Stimulated activated CD8-positive, alpha-beta memory T cell treated with anti-CD3 and anti-CD28 coated beads, Interleukin-4, amount 100 ng/mL, for 24 hours (primary cell): ENCODE results near the gene NAALAD2.
"Not testable (repeated sequence)": the region's sequence is repeated elsewhere in the genome, so short reads cannot be mapped to it uniquely, and the experiment has no call there.

Source experiments
- DNase-seq: peaks from one replicate; pipeline ENCODE4 v3.0.0-alpha.2; 2020; ENCODE audit warnings: low read depth

Gene NAALAD2

DNA sequence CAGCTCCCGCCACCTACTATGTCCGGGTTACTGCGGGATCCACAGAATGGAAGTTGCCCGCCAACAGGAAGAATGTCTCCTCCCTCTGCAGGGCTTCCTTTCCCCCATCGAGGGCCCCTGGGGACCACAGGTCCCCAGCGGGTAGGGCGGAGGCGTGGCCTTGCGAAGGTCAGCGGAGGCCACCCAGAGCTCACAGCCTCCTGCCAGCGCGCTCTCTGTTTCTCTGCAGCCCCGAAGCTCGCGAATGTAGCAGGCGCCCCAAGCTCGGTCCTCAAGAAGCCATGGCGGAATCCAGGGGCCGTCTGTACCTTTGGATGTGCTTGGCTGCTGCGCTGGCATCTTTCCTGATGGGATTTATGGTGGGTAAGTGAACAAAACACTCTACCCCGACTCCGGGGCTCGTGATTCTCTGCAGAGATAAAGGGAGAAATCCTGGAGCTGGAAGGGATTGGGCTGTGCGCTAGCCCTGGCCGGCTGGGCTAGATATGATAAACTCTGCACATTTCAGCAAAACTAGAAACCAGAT, at the start of gene NAALAD2:
TSS of gene NAALAD2 (plus strand) at position 186 of the 526 bp plus-strand sequence. CDS start at position 282, 96 bp downstream.
- DNase-seq = no peak

DNA sequence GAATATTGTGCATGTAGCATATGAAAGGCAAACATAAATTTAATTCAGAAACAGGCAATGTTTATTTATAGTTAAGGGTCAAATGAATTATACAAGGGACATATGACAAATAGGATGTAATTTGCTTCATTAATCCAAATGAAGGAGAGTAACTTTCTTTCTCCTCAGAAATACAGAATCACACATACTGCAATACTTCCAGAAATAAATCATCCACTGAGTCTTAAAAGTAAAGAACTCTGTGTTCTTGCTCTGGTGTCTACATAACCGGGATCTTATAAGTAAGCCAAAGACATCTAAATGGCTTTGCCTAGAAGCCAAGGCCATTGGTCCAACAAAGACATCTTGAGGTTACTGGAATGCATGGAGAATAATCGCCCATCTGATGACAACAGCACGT, 48.8 kb upstream of the NAALAD2 start, which contains the start of gene UBTFL1:
TSS of gene UBTFL1 (plus strand) at position 301 of the 400 bp plus-strand sequence. CDS start at position 301, 0 bp downstream.
- not testable (repeated sequence) for DNase-seq

DNA sequence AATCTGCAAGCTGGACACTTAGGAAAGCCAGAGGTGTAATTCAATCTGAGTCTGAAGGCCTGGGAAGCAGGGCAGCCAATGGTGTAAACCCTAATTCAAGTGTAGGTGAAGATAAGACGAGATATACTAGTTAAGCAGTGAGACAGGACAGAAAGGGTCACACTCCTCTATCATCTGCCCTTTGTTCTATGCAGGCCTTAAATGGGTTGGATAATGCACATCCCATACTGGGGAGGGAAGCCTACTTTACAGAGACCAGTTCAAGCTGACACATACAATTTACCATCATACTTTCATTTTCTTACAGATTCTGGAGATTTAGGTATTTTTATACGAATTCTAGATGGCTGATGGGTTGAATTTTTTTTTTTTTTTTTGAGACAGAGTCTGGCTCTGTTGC, 45.7 kb upstream of the NAALAD2 start:
- not testable (repeated sequence) for DNase-seq

DNA sequence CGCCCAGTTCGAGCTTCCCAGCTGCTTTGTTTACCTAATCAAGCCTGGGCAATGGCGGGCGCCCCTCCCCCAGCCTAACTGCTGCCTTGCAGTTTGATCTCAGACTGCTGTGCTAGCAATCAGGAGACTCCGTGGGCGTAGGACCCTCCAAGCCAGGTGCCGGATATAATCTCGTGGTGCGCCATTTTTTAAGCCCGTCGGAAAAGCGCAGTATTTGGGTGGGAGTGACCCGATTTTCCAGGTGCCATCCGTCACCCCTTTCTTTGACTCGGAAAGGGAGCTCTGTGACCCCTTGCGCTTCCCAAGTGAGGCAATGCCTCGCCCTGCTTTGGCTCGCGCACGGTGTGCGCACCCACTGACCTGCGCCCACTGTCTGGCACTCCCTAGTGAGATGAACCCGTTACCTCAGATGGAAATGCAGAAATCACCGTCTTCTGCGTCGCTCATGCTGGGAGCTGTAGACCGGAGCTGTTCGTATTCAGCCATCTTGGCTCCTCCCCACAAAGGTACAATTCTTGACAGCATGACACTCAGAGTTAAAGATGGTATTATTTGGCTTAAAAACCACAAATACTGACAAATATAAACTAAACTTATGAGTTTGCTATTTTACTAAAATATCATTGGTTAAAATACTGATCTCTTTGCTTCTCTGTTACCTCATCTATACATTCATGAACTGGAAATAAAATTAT, 39.1 kb upstream of the NAALAD2 start:
- not testable (repeated sequence) for DNase-seq

DNA sequence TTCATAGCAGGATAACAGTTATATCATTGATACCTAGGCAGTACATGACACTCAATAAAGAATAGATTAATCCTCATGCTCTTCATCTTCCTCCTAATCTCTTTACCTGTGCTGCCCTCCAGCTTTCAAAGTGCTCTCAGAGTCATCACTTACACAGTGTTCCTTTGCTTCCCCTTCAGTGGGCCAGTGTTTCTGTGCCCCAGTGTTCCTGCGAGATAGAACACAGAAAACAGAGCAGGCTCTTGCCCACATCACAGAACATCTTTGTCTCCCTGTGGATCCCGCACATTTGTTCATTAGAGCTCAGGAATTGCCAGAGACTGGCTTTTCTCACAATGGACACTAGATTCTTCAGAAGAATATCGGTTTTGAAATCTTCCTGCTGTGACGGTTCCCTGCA, 36.2 kb upstream of the NAALAD2 start:
- not testable (repeated sequence) for DNase-seq

DNA sequence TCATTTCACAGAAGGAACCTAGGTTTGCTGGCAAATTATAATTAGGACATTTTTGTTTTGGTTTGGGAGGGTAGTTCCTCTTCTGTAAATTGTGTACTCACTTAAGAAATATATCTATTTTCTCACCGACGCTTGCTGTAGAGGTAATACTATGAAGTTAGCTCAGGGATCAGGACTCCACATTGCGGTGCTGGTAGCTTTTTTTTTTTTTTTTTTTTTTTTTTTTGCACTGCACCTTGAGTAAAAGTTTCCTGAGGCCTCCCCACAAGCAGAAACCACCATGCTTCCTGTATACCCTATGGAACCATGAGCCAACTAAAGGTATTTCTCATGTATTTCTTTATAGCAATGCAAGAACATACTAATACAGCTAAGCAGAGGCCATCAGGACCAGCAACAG, 34.0 kb upstream of the NAALAD2 start:
- DNase-seq = no peak

DNA sequence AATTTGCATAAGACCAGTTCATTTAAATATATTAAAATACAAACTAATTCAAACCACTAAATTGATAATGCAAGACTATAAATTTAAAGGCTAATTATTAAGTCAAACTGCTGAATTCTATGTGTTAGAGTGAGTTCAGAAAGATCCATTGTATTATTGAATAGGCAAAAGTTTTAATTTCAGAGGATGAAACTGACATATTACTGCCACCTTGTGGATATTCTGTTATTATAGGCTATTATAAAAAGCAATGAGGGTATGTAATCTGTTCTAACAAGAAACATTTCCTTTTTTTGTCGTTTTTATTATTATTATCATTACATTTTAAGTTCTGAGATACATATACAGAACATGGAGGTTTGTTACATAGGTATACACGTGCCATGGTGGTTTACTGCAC, 20.9 kb upstream of the NAALAD2 start:
- no peak for DNase-seq

DNA sequence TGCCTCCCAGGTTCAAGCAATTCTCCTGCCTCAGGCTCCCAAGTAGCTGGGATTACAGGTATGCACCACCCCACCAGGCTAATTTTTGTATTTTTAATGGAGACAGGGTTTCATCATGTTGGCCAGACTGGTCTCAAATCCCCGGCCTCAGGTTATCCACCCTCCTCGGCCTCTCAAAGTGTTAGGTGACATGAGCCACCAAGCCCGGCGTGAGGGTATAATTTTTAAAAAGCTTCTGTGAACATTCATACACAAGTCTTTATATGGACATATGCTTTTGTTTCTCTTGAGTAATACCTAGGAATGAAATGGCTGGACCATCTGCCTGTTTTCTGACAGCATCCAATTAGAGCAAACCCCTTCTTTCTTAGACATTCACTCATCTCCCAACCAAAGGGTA, 14.3 kb upstream of the NAALAD2 start:
- DNase-seq = no peak

DNA sequence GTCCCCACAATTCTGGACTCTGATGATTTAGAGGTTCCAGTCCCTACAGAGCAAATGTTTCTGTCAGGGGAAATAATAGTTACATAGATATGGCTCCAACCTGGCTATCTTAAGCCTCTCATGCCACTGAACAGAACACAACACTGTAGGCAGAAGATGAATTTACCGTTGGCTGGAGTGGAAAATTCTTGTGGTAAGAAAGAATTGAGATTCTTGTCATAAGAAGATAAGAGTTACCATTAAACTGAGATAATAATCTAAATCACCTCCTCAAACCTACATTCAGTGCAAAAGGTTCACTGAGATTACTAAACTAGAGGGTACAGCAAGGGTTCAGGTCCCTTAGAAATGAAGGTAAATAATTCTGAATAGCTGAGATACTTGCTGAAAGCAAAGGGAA, 10.1 kb upstream of the NAALAD2 start:
- no peak for DNase-seq

DNA sequence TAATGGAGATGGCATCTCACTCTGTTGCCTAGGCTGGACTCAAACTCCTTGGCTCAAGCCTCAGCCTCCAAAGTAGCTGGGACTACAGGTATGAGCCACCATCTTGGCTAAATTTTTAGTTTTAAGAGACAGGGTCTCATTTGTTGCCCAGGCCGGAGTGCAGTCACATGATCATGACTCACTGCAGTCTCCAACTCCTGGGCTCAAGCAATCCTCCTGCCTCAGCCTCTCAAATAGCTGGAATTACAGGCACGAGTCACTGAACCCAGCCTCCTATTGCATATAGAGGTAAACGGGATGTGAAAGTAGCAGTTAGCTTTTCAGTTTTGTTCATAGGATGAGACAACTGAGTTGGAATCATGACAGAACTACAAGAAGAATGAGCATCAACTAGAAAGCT, 9.5 kb upstream of the NAALAD2 start:
- DNase-seq = no peak

DNA sequence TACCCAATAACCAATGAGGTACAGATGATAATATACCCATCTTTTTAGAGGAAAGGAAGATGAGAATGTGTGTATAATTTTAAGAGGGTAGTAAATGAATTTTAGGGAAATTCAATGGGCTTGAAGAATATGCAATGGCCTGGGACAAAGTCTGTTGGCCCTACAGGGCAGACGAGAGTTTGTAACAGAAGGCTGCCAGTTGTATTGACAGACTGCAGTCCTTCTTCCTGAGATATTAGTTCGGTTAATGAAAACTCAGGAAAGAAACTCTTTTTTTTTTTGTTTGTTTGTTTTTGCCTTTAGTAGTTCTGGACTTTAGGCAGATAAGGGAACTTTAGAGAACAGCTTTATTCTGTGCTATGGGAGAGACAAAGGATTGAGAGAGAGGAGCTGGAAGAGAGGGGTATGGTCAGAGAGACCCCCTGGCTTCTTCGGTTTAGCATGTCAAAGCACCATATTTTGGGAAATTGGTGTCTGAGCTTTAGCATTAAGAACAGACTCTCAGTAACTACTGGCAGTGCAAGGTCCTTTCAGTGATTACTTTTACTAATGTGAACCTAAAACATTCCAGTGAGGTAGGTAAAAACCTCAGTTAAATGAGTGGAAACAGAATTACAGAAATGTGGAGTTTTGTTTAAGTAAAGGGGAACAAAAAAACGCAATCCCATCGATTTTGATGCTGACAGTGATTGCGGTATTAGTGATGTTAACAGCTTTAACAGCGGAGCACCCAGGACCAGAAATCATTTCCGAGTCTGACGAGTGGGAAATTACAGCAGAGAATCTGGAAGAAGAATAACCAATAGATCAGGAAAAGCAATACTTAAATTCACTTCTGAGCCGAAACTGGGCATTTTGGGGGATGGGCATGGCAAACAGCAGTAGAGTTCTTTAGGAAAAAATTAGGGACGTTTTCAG, 644 bp upstream of the NAALAD2 start:
- DNase-seq = no peak

DNA sequence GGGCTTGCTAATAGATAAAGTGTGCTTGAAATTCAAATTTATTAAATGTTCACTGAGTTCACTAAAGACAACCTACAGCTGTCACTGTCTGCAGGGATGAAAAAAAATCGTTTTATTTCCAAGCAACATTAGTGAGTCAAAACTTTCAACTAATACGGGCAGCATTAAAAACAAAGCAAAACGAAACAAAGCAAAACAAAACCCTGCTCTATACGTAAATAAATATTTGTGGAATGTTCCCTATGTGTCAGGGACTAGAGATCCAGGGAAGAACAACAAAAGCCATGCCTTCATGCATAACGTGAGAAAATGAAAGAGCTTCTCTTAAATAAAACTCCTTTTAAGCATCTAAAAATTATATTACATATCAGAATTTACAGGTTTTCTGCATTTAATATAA, 553 bp downstream of the NAALAD2 start:
- DNase-seq = no peak

DNA sequence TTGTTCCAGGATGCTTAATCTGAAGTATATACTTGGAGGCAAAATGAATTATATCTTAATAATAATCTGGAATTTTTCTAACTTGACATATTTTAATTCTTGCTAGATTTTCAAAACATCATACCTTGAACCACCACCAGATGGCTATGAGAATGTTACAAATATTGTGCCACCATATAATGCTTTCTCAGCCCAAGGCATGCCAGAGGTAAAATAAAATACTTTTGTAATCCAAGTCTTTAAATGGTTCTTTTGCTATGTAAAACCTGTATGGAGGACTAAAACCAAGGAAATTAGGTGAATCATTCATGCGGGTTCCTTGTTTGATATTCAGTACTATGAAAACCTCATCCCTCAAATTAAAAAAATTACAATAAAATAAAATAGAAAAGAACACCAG, 14.4 kb downstream of the NAALAD2 start:
- no peak for DNase-seq

DNA sequence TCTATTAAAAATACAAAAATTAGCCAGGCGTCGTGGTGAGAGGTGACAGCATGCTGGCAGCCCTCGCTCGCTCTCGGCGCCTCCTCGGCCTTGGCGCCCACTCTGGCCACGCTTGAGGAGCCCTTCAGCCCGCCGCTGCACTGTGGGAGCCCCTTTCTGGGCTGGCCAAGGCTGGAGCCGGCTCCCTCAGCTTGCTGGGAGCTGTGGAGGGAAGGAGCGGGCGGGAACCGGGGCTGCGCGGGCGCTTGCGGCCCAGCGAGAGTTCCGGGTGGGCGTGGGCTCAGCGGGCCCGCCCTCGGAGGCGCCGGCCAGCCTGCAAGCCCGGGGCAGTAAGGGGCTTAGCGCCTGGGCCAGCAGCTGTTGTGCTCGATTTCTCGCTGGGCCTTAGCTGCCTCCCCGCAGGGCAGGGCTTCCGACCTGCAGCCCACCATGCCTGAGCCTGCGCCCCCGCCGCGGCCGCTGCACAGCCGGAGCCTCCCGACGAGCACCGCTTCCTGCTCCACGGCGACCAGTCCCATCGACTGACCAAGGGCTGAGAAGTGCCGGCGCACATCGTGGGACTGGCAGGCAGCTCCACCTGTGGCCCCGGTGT, 32.6 kb downstream of the NAALAD2 start:
- DNase-seq = not testable (repeated sequence)

DNA sequence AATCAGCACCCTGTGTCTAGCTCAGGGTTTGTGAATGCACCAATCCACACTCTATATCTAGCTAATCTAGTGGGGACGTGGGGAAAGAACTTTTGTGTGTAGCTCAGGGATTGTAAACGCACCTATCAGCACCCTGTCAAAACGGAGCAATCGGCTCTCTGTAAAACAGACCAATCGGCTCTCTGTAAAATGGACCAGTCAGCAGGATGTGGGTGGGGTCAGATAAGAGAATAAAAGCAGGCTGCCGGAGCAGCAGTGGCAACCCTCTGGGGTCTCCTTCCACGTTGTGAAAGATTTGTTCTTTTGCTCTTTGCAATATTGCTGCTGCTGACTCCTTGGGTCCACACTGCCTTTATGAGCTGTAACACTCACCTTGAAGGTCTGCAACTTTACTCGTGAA, 33.2 kb downstream of the NAALAD2 start:
- DNase-seq = not testable (repeated sequence)

DNA sequence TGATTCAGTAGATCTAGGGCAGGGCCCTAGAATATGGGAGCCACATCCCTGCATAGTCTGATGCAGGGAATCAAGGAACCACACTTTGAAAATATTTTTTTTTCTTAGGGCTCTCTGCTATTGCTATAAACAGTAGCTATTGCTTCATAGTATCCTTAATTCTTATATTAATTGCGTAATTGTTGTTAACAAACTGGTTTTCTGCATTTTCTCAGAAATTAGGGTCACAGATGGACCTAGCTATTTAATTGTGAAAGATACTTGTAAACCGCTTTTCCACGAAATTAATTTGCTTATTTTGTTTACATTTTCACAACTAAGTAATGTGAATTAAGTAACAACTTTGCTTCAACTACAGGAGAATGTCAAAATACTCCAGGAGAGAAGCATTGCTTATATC, 34.1 kb downstream of the NAALAD2 start:
- no peak for DNase-seq

DNA sequence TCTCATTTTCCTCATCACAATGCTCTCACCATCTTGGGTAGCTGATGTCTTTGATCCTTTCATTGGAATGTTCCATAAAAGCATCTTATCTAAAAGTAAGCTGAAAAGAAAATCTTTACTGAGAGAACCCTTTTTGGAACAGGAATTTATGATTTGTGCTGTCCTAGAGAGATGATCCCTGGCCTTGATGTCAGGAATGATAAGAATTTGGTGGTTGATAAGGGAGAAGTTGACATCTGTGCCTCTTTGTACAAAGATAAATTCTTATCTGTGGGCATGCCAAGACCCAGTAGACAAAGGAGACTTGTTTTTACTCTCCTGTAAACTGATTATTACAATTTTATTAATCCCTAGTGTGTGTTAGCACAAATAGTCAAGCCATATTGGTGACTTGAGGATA, 36.9 kb downstream of the NAALAD2 start:
- no peak for DNase-seq

DNA sequence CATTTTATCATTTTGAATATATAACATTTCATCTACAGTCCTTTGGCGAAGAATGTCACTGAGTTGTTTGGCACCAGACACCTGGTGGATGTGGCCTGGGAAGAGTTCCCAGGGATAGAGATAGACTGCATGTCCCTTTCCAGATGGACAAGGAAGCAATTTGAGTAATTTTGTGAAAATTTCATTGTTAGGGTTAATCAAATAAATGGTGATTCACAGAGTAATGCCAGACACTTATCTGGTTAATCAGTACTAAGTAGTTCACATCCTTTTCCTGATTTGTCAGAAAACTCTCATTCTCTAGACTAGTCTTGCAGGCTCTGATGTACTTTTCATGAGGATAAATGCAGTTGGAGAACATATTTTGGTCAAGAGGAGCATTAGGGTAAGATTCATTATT, 41.6 kb downstream of the NAALAD2 start:
- no peak for DNase-seq

DNA sequence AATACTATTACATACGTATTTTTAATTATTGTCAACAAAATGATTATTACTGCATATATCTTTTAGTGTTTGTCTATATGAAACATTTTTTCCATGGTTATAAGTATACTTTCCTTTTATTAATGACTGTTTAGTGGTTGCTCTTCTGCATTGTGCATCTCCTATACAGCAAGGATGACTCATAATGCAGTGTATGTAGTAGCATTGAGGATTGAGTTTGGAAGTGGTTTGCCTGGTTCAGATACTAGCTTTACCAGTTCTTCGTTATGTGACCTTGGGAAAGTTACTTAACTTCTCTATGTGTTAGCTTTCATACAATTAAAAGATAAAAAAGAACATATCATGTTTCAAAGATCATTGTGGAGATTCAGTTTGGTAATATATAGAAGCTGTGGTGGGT, 44.3 kb downstream of the NAALAD2 start:
- DNase-seq = no peak

DNA sequence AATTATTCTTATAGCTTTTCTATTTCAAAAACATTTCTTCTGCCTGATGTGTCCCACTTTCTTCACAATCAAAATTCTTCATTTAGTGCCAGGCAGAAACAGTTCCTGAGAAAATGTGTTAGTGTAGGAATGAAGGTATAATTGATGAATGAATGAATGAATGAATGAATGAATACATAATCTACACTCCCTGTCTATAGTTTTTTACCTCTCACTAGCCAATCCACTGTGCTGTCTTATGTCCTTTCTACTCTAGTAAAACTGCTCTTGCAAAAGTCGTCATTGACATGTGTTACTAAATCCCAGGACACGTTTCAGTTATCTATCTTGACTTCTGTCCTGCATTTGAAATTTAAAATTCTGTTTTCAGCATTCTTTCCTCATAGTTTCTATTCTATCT, 45.5 kb downstream of the NAALAD2 start:
- no peak for DNase-seq

DNA sequence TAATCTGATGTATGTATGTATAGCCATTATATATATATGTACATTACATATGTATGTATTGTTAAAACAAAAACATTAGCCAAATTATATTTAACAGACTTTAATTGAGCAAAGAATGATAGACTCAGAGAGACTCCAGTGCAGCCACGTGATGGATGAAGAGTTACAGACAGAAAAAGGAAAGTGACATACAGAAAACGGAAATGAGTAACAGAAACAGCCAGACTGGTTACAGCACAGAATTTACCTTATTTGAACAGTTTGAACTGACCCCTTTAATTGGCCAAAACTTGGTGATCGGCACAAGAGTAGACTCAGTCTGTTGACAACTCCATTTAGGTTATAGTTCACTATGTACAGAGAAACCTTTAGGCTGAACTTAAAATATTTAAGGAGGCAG, 53.4 kb downstream of the NAALAD2 start:
- no peak for DNase-seq

DNA sequence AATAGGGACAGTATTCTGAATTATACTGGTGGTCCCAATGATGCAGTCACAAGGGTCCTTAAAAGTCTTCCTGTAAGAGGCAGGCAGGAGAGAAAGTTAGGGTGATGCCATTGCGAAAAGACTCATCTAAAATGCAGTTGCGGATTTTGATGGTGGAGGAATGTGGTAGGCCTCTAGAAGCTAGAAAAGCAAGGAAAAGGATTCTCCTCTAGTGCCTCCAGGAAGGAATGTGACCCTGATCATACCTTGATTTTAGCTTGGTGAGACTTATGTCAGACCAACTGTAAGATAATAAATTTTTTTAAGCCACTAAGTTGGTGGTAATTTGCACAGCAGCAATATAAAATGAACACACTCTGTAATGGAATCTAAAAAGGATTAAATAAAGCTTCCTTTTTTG, 54.5 kb downstream of the NAALAD2 start:
- no peak for DNase-seq
